Mesendoderm (in vitro differentiated cells): ENCODE measurements around the gene TMEM126B.
"Not testable (repeated sequence)": the region's sequence is repeated elsewhere in the genome, so short reads cannot be mapped to it uniquely, and the experiment has no call there.

Experiments
- DNase-seq: peaks from one replicate; pipeline ENCODE4 v3.0.0; 2013
- H2AK5ac ChIP-seq: 2 replicates; pipeline ENCODE4 v1.6.1; 2013; ENCODE audit warnings: low read length, inconsistent platforms
- H2BK120ac ChIP-seq: 2 replicates; pipeline ENCODE4 v1.6.1; 2013; ENCODE audit warnings: low read depth, mild to moderate bottlenecking, low read length, moderate library complexity, mixed read lengths
- H2BK15ac ChIP-seq: replicated peaks from 2 replicates; pipeline ENCODE4 v1.6.1; 2013; ENCODE audit warnings: low read depth, mild to moderate bottlenecking, moderate library complexity
- H2BK5ac ChIP-seq: 2 replicates; pipeline ENCODE4 v1.6.1; 2013; ENCODE audit warnings: low read length, inconsistent platforms
- H3K18ac ChIP-seq: 2 replicates; pipeline ENCODE4 v1.6.1; 2013; ENCODE audit warnings: mild to moderate bottlenecking, low read length, mixed read lengths
- H3K23ac ChIP-seq: one replicate; pipeline ENCODE4 v1.6.1; 2013; ENCODE audit warnings: low read length
- H3K27ac ChIP-seq: 2 replicates; pipeline ENCODE4 v1.5.1; 2013; ENCODE audit warnings: low read depth, mild to moderate bottlenecking, inconsistent platforms, low read length, moderate library complexity
- H3K27me3 ChIP-seq: 2 replicates; pipeline ENCODE4 v1.6.1; 2013; ENCODE audit warnings: low read length, control low read depth, mild to moderate bottlenecking, inconsistent platforms; ENCODE audit not compliant: insufficient read depth, poor library complexity
- H3K36me3 ChIP-seq: 2 replicates; pipeline ENCODE4 v1.6.1; 2013; ENCODE audit warnings: low read length, inconsistent platforms; ENCODE audit not compliant: control insufficient read depth, insufficient read depth
- H3K4ac ChIP-seq: one replicate; pipeline ENCODE4 v1.6.1; 2013; ENCODE audit warnings: low read depth, mild to moderate bottlenecking, low read length, moderate library complexity
- H3K4me1 ChIP-seq: 2 replicates; pipeline ENCODE4 v1.6.1; 2013; ENCODE audit warnings: low read depth, low read length, inconsistent platforms; ENCODE audit not compliant: control insufficient read depth
- H3K4me2 ChIP-seq: 2 replicates; pipeline ENCODE4 v1.6.1; 2013; ENCODE audit warnings: low read length
- H3K4me3 ChIP-seq: 2 replicates; pipeline ENCODE4 v1.5.1; 2013; ENCODE audit warnings: mild to moderate bottlenecking, low read length
- H3K56ac ChIP-seq: one replicate; pipeline ENCODE4 v1.6.1; 2013; ENCODE audit warnings: low read length
- H3K79me1 ChIP-seq: 2 replicates; pipeline ENCODE4 v1.6.1; 2013; ENCODE audit warnings: low read length, inconsistent platforms
- H3K79me2 ChIP-seq: 2 replicates; pipeline ENCODE4 v1.6.1; 2013; ENCODE audit warnings: mild to moderate bottlenecking, low read length; ENCODE audit not compliant: control insufficient read depth, insufficient read depth
- H3K9ac ChIP-seq: 2 replicates; pipeline ENCODE4 v1.6.1; 2013; ENCODE audit warnings: low read length, inconsistent platforms
- H4K5ac ChIP-seq: one replicate; pipeline ENCODE4 v1.6.1; 2013; ENCODE audit warnings: low read length
- H4K8ac ChIP-seq: one replicate; pipeline ENCODE4 v1.6.1; 2013; ENCODE audit warnings: low read depth, mild to moderate bottlenecking, control low read depth, low read length, moderate library complexity
- WGBS: extraction: QIAGEN DNeasy Blood & Tissue Kit; methylation state at CpG from one replicate; pipeline ENCODE4 v1.1.7; 2013; ENCODE audit warnings: low lambda C conversion rate, missing lambda C conversion rate; ENCODE audit not compliant: insufficient coverage; ENCODE audit errors: extremely low coverage; 5-methylcytosine and 5-hydroxymethylcytosine counted together

The TMEM126B gene

DNA sequence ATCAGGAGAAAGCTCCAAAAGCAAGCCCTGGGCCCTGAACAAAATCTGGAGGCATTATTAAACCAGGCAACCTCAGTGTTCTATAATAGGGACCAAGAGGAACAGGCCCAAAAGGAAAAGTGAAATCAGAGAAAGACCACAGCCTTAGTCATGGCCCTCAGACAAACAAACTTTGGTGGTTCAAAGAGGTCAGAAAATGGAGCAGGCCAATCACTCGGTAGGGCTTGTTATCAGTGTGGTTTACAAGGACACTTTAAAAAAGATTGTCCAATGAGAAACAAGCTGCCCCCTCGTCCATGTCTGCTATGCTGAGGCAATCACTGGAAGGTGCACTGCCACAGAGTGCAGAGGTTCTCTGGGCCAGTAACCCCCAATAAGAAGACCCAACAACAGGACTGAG is 19.1 kb upstream of the TMEM126B start:
- not testable (repeated sequence) for H3K79me2 ChIP-seq, H3K4ac ChIP-seq, DNase-seq, H4K5ac ChIP-seq, H3K4me2 ChIP-seq, H3K79me1 ChIP-seq, H4K8ac ChIP-seq, H2BK5ac ChIP-seq, H3K23ac ChIP-seq, H2BK120ac ChIP-seq, H3K18ac ChIP-seq, H3K56ac ChIP-seq, H3K27me3 ChIP-seq, H2AK5ac ChIP-seq, H3K4me3 ChIP-seq, H3K27ac ChIP-seq, H3K36me3 ChIP-seq, H3K9ac ChIP-seq, H3K4me1 ChIP-seq, H2BK15ac ChIP-seq
- no CpG with 5 or more reads among the region's 2 CpGs for WGBS

DNA sequence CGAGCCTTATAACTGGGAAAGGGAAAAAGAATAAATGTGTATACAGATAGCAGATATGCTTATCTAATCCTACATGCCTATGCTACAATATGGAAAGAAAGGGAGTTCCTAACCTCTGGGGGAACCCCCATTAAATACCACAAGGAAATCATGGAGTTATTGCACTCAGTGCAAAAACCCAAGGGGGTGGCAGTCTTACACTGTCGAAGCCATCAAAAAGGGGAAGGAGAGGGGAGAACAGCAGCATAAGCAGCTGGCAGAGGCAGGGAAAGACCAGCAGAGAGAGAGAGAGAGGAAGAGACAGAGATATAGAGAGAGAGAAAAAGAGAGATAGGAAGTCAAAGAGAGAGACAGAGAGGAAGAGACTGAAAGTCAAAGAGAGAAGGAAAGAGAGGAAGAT is 16.8 kb upstream of the TMEM126B start:
- DNase-seq, H3K27ac ChIP-seq: not testable (repeated sequence)

DNA sequence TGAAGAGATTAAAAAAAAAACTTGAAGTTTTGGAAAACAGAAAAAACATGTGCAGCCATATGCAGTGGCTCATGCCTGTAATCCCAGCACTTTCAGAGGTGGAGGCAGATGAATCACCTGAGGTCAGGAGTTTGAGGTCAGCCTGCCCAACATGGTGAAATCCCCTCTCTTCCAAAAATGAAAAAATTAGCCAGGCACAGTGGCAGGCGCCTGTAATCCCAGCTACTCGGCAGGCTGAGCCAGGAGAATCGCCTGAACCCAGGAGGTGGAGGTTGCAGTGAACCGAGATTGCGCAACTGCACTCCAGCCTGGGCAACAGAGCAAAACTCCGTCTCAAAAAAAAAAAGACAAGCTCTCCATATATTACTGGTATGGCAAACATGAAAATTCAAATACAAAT is 8.9 kb upstream of the TMEM126B start:
- WGBS, result no CpG with 5 or more reads among the region's 6 CpGs
- Histone ChIP-seq H3K9ac (no peak overlapping the region), H3K4me3 (no peak overlapping the region), H2BK120ac (no peak overlapping the region), H2AK5ac (no peak overlapping the region), H3K56ac (no peak overlapping the region), H4K5ac (no peak overlapping the region), H4K8ac (no peak overlapping the region), H2BK5ac (no peak overlapping the region), H3K4me2 (no peak overlapping the region), H3K4ac (no peak overlapping the region), H3K79me2 (no peaks in the 10 kb centered on the region), H2BK15ac (no peak overlapping the region), H3K79me1 (no peaks in the 10 kb centered on the region), H3K27ac (no peak overlapping the region), H3K23ac (no peak overlapping the region), H3K36me3 (no peaks in the 10 kb centered on the region), H3K4me1 (no peaks in the 10 kb centered on the region), H3K18ac (no peak overlapping the region), H3K27me3 (no peaks in the 10 kb centered on the region)
- no peak for DNase-seq

More for the DNA sequence above, 16.8 kb upstream of the TMEM126B start:
- H2BK15ac ChIP-seq, H3K27me3 ChIP-seq, H3K79me2 ChIP-seq, H3K4me3 ChIP-seq, H3K79me1 ChIP-seq, H2BK5ac ChIP-seq, H3K56ac ChIP-seq, H3K18ac ChIP-seq, H3K4ac ChIP-seq, H4K8ac ChIP-seq, H2BK120ac ChIP-seq, H4K5ac ChIP-seq, H3K36me3 ChIP-seq, H3K9ac ChIP-seq, H3K4me1 ChIP-seq, H3K4me2 ChIP-seq, H2AK5ac ChIP-seq, H3K23ac ChIP-seq: not testable (repeated sequence)
- no CpG with 5 or more reads among the region's 2 CpGs for WGBS

DNA sequence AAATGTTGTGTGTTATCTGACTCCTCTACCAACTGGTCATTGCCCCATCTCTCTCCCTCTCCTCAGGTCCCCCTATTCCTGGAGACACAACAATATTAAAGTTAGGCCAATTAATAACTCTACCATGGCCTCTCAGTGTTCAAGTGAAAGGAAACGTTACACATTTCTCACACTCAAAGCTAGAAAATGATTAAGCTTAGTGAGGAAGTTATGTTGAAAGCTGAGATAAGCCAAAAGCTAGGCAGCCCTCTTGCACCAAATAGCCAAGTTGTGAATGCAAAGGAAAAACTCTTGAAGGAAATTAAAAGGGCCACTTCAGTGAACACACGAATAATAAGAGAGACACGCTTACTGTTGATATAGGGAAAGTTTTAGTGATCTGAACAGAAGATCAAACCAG is 8.1 kb upstream of the TMEM126B start:
- no peak for DNase-seq
- Histone ChIP-seq H3K36me3 (no peaks in the 10 kb centered on the region), H3K9ac (no peak overlapping the region), H3K4me2 (no peak overlapping the region), H3K23ac (no peak overlapping the region), H3K4me3 (no peak overlapping the region), H2BK120ac (no peak overlapping the region), H3K4me1 (no peaks in the 10 kb centered on the region), H3K79me1 (no peaks in the 10 kb centered on the region), H2AK5ac (no peak overlapping the region), H3K18ac (no peak overlapping the region), H2BK15ac (no peak overlapping the region), H2BK5ac (no peak overlapping the region), H3K4ac (no peak overlapping the region), H3K27ac (no peak overlapping the region), H4K8ac (no peak overlapping the region), H3K79me2 (no peaks in the 10 kb centered on the region), H3K27me3 (no peaks in the 10 kb centered on the region), H3K56ac (no peak overlapping the region), H4K5ac (no peak overlapping the region)
- no CpG with 5 or more reads among the region's 3 CpGs for WGBS

DNA sequence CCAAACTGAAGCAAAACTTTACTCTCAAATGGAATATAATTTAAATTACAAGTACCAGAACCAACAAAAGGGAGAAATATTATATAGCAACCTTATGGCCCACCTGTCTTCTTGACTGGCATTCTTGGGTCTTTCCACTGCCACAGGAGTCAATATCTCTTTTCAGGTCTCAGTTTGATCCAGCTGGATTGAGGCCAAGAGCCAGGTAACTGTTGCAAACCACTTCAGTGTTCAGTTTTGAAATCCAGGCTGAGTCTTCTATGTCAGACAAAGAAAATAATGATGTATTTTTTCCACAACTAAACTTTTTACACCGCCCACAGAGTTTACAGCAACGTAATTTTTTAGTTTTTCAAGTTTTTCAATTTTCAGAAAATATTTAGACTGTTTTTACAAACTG is 1.9 kb upstream of the TMEM126B start:
- WGBS, result 100% methylated on average over 2 of the region's 2 CpGs
- Histone ChIP-seq H3K4me1 (no peaks in the 10 kb centered on the region), H3K79me2 (peaks cover 26% of the 10 kb centered on the region), H4K5ac (no peak overlapping the region), H3K4me3 (no peak overlapping the region), H3K4me2 (no peak overlapping the region), H3K56ac (no peak overlapping the region), H3K79me1 (peaks cover 5% of the 10 kb centered on the region), H3K9ac (no peak overlapping the region), H4K8ac (no peak overlapping the region), H2AK5ac (no peak overlapping the region), H2BK120ac (no peak overlapping the region), H3K36me3 (peaks cover 2% of the 10 kb centered on the region), H3K23ac (no peak overlapping the region), H3K4ac (no peak overlapping the region), H3K18ac (no peak overlapping the region), H3K27ac (no peak overlapping the region), H2BK5ac (no peak overlapping the region), H3K27me3 (no peaks in the 10 kb centered on the region), H2BK15ac (no peak overlapping the region)
- DNase-seq, result no peak

DNA sequence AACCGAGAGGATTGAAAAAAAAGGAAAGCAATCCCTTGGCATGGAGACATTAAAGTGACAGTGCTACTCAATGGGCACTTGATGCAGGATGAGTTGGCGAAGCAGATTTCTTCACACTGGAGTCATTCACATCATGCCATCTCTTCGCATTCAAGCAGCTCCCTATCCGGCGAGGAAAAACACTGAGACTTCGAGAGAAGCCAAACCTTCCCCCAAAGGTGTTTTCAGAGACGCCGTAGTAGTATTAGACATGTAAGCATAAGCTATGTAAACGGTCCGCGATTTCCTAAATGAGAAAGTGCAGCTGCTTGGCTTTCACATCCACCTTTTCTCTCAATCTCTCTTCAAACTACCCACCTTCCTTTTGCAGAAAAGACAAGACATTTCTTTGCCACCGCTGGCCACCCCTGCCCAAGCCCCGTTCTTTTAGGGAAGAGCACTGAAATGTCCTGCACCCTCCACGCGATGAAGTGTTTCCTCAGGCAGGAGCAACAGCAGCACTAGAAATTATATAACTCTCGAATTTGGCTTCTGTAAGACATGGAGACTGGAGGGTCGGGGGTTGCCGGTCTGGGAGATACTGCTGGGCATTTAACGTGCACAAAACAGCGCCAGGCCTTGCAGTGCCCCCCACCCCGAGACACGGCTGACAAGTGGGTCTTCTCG is 928 bp upstream of the TMEM126B start, which contains the start of gene DLG2:
Gene DLG2 (minus strand): TSS at position 13 of the 666 bp plus-strand sequence.
- no CpG with 5 or more reads among the region's 23 CpGs for WGBS

More for the DNA sequence above, 928 bp upstream of the TMEM126B start, which contains the start of gene DLG2:
- peaks cover 2% of the 10 kb centered on the region for H3K36me3 ChIP-seq
- H3K23ac ChIP-seq, result no peak within 1 kb of the TSS
- H3K4ac ChIP-seq, result no peak within 1 kb of the TSS
- no peaks in the 10 kb centered on the region for H3K27me3 ChIP-seq
- H3K56ac ChIP-seq, result peak within 1 kb of the TSS; percentile 84
- DNase-seq, result peak; percentile 53
- H2AK5ac ChIP-seq, result no peak within 1 kb of the TSS
- no peak within 1 kb of the TSS for H2BK5ac ChIP-seq
- H3K27ac ChIP-seq, result peak within 1 kb of the TSS; percentile 65
- H4K5ac ChIP-seq, result no peak within 1 kb of the TSS
- peaks cover 26% of the 10 kb centered on the region for H3K79me2 ChIP-seq
- peaks cover 5% of the 10 kb centered on the region for H3K79me1 ChIP-seq
- no peak within 1 kb of the TSS for H2BK120ac ChIP-seq
- peak within 1 kb of the TSS; percentile 42 for H3K18ac ChIP-seq
- H3K4me2 ChIP-seq, result peak within 1 kb of the TSS; percentile 84
- H3K9ac ChIP-seq, result peak within 1 kb of the TSS; percentile 91
- H3K4me1 ChIP-seq, result no peaks in the 10 kb centered on the region
- H4K8ac ChIP-seq, result no peak within 1 kb of the TSS
- H3K4me3 ChIP-seq, result peak within 1 kb of the TSS; percentile 80
- no peak within 1 kb of the TSS for H2BK15ac ChIP-seq
